ENCODE results near the gene SCYGR1. TPM values are rescaled to one million over a fixed set of nuclear protein-coding genes. Genes with fewer than 3 reads are reported as not detected.
"Not testable (repeated sequence)": the region's sequence is repeated elsewhere in the genome, so short reads cannot be mapped to it uniquely, and the experiment has no call there.

The SCYGR1 gene
- total RNA-seq, 1 donor from 2014 or later: not detected

DNA sequence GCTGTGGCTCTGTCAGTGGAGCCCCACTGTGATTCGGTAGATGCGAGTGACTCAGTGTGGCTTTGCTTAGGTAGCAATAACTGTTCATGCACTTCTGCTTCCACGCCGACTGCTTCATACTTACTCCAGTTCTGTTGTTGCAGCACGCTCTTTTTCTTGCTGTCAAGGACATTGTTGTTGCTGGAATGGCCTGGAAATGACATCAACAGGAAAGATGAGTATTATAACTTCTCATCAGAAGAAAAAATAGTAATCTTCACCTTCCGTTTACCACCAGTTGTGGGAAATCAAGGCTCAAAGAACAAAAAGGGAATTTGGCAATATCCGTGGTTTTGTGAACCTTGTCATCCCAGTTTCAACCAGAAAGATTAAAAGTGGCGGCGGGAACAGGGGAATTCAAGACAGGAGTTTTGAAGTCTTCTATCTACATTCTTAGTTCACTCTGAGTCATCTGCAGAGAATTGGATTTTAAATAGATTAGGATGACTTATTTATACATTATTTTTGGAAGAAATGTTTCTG is 16.9 kb downstream of the SCYGR1 start:
- peak; percentile 55 to 67 for DNase-seq (ENCODE audit: low read depth in 2 of 2)

DNA sequence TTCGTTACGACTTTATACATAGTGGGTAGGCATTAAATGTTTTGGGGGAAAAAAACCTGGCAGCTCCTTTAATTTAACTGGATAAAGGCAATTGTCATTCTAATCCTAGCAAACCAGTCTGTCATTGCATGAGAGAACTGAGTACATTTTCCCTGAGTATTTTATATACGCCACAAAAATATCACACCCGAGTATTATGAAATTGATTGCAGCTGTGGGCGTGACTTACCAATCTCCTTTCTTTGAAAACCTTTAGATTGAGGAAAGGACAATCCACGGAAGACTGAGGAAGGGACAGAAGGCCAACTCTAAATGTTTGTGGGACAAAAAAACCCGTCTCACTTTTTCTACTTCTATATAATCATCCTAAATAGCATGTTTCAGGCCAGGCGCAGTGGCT is 17.7 kb downstream of the SCYGR1 start:
- DNase-seq (ENCODE audit: low read depth in 2 of 2): no peak

DNA sequence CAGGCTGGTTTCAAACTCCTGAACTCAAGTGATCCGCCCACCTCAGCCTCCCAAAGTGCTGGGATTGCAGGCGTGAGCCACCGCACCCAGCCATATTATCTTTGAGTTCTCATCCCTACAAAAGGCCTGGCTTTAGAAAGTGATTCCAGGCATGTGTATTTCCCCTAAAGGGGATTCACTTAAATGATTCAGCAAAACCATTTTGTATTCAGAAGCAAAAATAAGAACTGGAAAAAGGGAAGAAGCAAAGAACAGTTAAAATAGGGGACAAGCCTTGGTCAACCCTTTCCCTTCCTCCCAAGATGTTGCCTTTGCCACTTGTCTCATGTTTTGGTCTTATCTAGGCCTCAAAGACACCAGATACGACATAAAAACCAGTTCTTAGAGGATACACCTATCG is 19.2 kb downstream of the SCYGR1 start:
- no peak for DNase-seq (ENCODE audit: low read depth in 2 of 2)

DNA sequence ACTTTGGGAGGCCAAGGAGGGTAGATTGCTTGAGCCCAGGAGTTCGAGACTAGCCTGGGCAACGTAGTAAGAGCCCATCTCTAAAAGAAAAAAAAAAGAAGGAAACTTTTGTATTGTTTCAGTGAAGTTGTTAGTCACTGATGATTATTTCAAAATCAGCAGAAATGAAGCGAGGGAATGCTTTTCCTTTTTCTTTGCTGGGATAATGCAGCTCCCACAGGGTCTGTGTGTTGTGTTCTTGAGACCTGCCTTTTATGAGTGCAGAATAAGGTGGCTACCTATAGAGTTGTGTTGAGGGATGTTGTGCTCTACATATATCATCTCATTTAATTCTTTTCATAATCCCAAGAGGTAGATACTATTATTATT is 20.3 kb downstream of the SCYGR1 start:
- no peak for DNase-seq (ENCODE audit: low read depth in 2 of 2)

DNA sequence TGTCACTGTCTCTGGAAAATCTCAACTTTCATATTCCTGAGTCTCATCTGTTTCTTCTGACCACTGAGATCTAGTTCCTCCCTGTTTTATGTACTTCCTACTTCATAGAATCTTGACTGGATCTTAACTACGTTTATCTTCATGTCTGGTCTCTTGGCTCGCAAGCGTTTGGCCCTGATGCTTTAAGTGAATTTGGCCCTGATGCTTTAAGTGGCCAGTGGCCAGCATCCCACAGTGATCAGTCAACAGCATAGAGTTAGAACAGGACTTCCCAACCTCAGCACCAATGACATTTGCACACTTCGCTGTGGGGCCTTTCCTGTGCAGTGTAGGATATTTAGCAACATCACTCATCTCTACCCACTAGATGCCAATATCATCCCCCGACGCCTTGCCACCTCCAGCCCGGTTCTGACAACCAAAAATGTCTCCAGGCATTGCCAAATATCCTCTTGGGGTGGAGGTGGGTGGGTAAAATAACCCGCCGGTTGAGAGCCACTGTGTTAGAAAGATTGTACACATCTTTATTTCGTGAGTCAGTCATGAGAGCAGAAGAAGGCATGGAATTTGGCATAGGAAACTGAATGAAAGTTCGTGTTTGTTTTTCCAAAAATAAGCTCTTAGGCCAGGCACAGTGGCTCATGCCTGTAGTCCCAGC is 20.9 kb downstream of the SCYGR1 start:
- peak in 1 of 2 donors; percentile 72 for DNase-seq (ENCODE audit: low read depth in 2 of 2)

DNA sequence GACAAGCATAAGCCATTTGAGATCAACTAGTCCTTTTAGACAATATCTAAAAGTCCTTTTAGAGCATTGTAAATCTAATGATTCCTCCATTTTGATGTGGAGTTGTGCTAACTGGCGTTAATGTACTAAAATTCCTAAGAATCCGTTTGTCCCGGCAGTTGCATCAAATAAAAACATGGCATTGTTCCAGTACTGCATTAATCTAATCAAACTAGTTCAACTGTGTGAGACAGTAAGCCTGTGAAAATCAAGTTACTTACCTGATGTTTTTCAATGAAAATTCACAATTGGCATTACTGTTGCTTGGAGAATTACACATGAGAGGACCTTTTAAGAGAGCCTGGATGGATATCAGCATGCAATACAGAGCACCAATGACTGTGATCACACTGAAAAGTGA is 21.9 kb downstream of the SCYGR1 start:
- no peak for DNase-seq (ENCODE audit: low read depth in 2 of 2)

DNA sequence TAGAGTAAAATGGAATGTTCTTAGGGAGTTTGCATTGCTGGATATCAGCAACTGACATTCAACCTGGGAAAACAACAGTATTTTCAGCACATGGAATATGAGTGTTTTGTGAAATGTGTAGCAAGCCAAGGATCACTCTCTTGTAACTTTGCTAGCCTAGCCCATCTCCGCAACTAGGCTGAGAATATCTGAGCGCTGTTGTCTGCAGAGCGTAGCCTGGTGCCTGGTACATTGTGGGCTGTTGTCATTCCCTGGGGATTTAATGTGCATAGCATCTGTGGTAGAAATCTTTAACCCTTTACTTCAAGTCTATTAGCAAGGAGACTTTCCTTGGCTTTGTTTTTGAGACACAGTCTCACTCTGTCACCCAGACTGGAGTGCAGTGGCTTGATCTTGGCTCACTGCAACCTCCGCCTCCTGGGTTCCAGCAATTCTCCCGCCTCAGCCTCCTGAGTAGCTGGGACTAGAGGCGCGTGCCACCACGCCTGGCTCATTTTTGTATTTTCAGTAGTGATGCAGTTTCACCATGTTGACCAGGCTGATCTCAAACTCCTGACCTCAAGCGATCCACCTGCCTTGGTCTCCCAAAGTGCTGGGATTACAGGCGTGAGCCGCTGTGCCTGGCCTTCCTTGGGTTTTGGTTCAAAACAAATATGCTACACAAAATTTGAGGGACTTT is 23.0 kb downstream of the SCYGR1 start:
- not testable (repeated sequence) for DNase-seq (ENCODE audit: low read depth in 2 of 2)

DNA sequence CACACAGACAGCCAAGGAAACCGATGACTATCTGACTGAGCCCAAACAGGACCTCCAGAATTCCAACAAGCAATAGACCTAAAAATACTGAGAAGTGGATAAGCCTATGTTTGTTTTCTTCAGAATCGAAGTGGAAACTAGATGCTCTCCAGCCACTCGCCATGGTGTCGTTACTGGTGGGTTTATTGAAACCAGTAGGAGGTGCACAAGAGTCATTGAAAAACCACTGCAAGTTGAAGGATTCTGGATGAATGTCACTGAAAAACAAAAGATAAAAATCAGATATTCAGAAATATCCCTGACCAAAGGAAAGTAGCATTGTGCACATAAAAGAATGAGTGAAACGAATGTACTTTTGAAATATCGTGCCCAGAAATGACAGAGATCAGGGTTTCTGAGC is 24.0 kb downstream of the SCYGR1 start:
- DNase-seq (ENCODE audit: low read depth in 2 of 2): no peak

DNA sequence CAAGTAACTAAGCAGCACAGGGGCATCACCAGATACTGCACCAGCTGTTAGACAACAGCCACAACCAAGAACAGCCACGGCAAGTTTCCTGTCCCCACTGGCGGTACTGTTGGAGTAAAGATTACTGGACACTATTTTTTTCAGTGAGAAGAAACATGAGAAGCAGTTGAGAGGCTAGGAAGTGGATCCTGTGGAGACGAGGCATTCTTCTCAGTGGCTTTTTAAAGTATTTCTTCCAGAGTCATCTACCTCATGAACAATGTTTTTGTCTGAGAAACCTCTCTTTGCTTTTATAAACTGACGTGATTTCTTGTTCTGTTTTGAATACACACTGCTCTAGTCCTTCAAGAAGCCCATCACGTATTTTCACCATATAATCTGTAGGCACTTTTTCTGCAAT is 27.4 kb downstream of the SCYGR1 start:
- DNase-seq (ENCODE audit: low read depth in 2 of 2): no peak

DNA sequence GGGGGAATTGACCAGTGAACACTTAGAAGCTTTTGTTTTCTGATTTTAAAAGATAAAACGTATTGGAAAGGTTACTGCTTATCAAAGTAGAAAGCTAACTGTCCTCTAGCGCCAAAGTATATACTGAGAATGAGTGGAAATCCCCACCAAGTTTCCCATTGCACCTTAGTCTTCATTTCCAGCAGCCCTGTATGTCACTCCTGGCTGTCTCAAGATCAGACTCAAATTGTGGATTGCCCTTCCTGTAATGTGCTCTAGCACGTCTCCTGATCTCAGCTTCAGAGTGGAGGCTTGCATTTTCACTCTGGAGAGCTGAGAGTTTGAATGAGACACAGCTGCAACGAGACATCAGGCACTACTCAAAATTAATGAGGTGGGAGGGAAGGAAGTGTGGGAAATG is 36.1 kb downstream of the SCYGR1 start:
- DNase-seq (ENCODE audit: low read depth in 2 of 2): no peak

DNA sequence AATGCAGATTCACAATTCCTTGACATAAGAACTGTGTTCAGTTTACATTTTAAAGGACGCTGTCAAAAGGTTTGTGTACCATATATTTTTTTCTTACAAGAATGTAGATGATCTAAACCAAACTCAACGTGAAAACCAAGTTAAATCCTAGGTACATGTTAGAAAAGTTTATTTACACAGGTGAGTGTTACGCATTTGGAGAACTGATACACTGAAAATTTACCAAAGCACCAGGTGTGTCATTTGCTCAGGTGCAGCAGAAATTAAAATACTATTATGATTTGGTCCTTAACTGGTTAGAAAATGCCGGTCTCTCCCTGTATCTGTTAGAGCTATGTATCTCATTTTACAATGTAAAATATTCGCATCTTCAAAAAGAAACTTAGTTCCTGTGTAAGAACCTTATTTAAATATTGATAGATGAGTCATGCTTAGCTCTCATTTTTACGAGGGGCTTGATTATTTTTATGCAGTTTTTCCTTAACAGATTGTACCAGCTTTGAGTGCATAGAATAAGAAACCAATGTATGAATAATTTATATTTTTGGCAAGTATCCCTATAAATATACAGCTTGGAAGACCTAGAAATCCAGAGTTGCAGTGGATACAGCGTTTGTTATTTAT is 37.6 kb downstream of the SCYGR1 start:
- DNase-seq (ENCODE audit: low read depth in 2 of 2): no peak

DNA sequence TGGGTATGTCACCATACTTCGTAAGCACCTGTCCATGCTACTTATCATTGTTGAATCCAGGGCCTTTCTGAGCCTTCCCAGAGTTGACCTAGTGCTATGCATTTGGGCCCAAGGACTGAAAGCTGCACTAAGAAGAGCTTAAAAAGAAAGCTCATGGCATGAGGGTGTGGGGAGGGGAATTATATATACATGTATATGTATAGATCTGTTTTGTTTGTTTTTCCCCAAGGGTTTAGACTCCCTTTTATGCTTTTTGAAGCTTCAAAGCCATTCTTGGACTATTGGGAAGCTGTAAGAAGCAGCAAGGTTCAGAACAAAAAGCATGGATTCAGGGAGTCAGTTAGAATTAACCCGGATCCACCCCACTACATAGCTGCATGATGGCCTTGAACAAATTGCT is 39.4 kb downstream of the SCYGR1 start:
- DNase-seq (ENCODE audit: low read depth in 2 of 2): no peak

DNA sequence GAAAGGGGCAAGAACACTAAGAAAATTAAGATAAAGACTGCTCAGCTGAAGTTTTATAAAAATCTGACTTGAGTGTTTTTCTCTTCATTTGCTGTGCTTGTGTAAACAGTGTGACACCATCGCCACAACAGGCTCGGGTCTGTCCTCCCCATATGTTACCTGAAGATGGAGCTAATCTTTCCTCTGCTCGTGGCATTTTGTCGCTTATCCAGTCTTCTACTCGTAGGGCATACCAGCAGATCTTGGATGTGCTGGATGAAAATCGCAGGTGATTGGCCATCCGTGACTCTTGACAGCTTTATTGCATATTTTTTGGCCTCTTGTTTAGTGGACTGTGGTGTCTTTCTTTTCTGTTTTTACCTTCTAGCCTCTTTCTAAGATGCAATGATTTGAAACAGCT is 40.6 kb downstream of the SCYGR1 start:
- no peak for DNase-seq (ENCODE audit: low read depth in 2 of 2)

DNA sequence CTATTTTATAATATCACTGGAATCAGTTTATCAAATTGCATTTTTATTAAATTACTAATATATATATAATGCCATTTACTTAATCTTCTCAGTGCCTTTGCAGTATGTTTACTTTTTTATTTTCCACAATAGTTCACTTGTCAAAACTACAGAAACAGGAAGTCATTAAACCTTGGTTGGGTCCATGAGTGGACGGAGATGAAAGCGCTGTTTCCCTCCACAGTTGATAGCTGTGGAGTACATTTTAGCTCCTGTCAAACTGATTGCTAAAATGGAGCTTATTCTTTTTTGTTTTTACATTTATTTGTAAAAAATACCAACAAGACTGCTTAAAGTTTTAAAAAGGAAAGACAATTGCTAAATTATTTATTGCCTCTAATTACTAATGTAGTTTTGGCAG is 43.5 kb downstream of the SCYGR1 start:
- DNase-seq (ENCODE audit: low read depth in 2 of 2): no peak

DNA sequence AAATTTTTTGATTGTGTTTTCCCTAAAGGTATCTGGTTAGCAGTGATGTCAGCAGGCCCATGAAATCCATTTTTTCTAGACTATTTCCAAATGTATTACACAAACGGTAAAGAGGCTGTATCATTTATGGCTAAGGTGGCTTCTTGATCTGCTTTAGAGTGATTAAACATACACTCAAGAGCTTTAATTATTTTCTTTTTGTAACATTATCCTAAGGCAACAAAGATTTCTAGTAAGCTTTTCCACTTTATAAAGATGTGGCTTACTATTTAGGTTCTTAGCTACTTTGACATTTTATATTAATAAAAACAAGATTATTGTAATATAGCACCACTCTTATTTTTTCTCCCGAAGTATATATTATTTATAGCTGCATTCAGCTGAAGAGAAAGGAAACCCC is 46.2 kb downstream of the SCYGR1 start:
- no peak for DNase-seq (ENCODE audit: low read depth in 2 of 2)

DNA sequence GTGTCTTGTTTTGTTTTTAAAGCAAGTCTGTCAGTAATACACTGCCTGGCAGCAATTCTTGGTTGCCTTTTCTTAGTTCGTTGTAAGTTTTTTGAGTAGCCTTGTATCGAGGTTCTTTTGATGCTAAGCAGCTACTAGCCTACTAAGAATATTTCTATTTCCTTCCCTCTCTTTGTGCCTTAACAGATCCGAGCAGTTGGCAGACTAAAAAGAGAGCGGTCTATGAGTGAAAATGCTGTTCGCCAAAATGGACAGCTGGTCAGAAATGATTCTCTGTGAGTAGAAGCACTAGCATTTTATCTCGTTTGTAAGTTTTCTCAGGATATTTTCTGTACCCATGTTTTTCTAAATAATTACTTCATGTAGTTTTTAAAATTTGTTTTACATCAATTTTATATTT is 47.6 kb downstream of the SCYGR1 start:
- DNase-seq (ENCODE audit: low read depth in 2 of 2): no peak

DNA sequence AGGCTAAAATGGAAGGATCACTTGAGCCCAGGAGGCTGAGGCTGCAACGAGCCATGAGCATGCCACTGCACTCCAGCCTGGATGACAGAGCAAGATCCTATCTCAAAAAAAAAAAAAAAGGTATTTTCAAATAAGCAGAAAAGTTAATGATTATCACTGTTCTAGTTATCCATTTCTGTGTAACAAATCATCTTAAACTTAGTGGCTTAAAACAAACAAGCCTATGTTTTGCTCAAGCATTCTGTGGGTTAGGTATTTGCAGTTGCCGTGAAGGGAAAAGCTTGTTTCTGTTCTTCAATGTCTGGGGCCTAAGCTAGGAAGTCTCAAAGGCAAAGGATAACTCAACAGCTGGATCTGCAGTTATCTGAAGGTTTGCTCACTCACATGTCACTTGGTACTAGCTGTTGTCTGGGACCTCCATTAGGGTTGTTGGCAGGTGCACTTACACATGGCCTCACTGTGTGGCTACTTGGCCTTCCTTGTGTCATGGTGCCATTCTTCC is 48.6 kb downstream of the SCYGR1 start:
- no peak for DNase-seq (ENCODE audit: low read depth in 2 of 2)

Other genes starting within 250 kb of the SCYGR1 start
- gene COL4A4, start 223.7 kb downstream of the SCYGR1 start, total RNA-seq: under 0.01 TPM in 1 of 2 replicates, not detected in the other
- not detected in 2 replicates for gene COL4A3, start 223.3 kb downstream of the SCYGR1 start, total RNA-seq
- 33.9 and 34.9 TPM in 2 replicates for gene MFF, start 62.7 kb downstream of the SCYGR1 start, total RNA-seq
- gene TM4SF20, start 8.6 kb downstream of the SCYGR1 start, total RNA-seq: not detected in 2 replicates
- 25.1 and 30.0 TPM in 2 replicates for gene AGFG1, start 84.2 kb upstream of the SCYGR1 start, total RNA-seq
- gene SCYGR2, start 210.9 kb upstream of the SCYGR1 start, total RNA-seq: not detected in 2 replicates
- not detected in 2 replicates for gene SCYGR3, start 226.9 kb upstream of the SCYGR1 start, total RNA-seq
- gene SCYGR4, start 229.5 kb upstream of the SCYGR1 start, total RNA-seq: not detected in 2 replicates